Gastrocnemius medialis (tissue), 4 donors: ENCODE results near the gene STAT1. TPM values are rescaled to one million over a fixed set of nuclear protein-coding genes. Genes with fewer than 3 reads are reported as not detected.

Source experiments
- ATAC-seq, 2 donors: fragments of 150-250 bp; one replicate each; pipeline ENCODE4 v1.9.1; 2016
- DNase-seq, 2 donors: peaks; one replicate each; pipeline ENCODE4 v3.0.0-alpha.2; 2019
- H3K27ac ChIP-seq, 4 donors: fragments of 200-600 bp; sonication (generic); 1 replicate in 1 of 4; 2 replicates in 3 of 4; pipeline ENCODE4 v1.5.1; 2016 to 2018; ENCODE audit warnings: mild to moderate bottlenecking in 2 of 4, moderate library complexity in 1 of 4
- H3K27me3 ChIP-seq, 3 donors: fragments of 200-600 bp; sonication (generic) in 2 of 3; 1 replicate in 1 of 3; 2 replicates in 2 of 3; pipeline versions ENCODE4 v1.5.1 to v1.6.0; 2016 to 2019; ENCODE audit warnings: mild to moderate bottlenecking in 1 of 3, moderate library complexity in 1 of 3
- H3K36me3 ChIP-seq, 2 donors: fragments of 200-600 bp; sonication (generic) in 1 of 2; one replicate each; pipeline ENCODE4 v1.5.1; 2017 to 2018
- H3K4me1 ChIP-seq, 2 donors: fragments of 200-600 bp; sonication (generic) in 1 of 2; one replicate each; pipeline ENCODE4 v1.5.1; 2016 to 2017; ENCODE audit warnings: mild to moderate bottlenecking in 2 of 2
- H3K4me3 ChIP-seq, 4 donors: fragments of 200-600 bp; sonication (generic) in 3 of 4; 1 replicate in 1 of 4; 2 replicates in 3 of 4; pipeline ENCODE4 v1.5.1; 2016 to 2019; ENCODE audit warnings: mild to moderate bottlenecking in 2 of 4
- H3K9me3 ChIP-seq, 3 donors: fragments of 200-600 bp; sonication (generic) in 2 of 3; 1 replicate in 1 of 3; 2 replicates in 2 of 3; pipeline ENCODE4 v1.5.1; 2016 to 2019
- CTCF ChIP-seq, 5 experiments: fragments of 450-650 bp in 3 of 5; fragments of 200-600 bp in 2 of 5; sonication (generic) in 2 of 5; IDR thresholded peaks in 4 of 5; conservative IDR thresholded peaks in 1 of 5; 1 replicate in 4 of 5; 2 replicates in 1 of 5; pipeline ENCODE4 v1.5.1; 2016 to 2019; ENCODE audit warnings: antibody characterized with exemption in 5 of 5, mild to moderate bottlenecking in 3 of 5, moderate library complexity in 3 of 5
- POLR2A ChIP-seq, 2 donors: fragments of 450-650 bp; IDR thresholded peaks; one replicate each; pipeline ENCODE4 v1.6.1; 2017; ENCODE audit warnings: antibody characterized with exemption in 2 of 2, mild to moderate bottlenecking in 2 of 2, moderate library complexity in 2 of 2
- in situ Hi-C, 4 donors: fragments of 200-750 bp; cut with MboI; loops; one replicate each; pipeline versions ENCODE4 v1.15.0 to v1.8.0; 2017; ENCODE audit warnings: low sequenced_read_pairs in 4 of 4
- intact Hi-C: fragments of 100-400 bp; cut with DNase I; formaldehyde crosslinking; loops from one replicate; pipeline ENCODE4 v1.15.1; 2023; ENCODE audit warnings: low total_unique reads
- total RNA-seq, 4 donors: library from RNA; depleted of rRNA; stranded (reverse); fragments of >200 nt; gene quantifications; one replicate each; pipeline versions ENCODE4 v1.1.0 to v1.2.3, GENCODE V29; 2016

STAT1 gene
- total RNA-seq, 4 donors from 2014 or later: 23.0 to 36.9 (median 28.6) TPM

- no peak overlapping the region for H3K4me3 ChIP-seq
- H3K27ac ChIP-seq: peak overlapping the region in 1 of 4 donors; percentile 89
- no peaks in the 10 kb centered on the region for H3K9me3 ChIP-seq
- peaks cover 18 to 25% of the 10 kb centered on the region in 2 donors for H3K4me1 ChIP-seq
- DNase-seq (no peak), ATAC-seq (no peak)
- no peaks in the 10 kb centered on the region for H3K36me3 ChIP-seq
- in situ Hi-C loops: loop anchor here in 3 of 4 donors (10.0 to 25.0 kb wide), 3 partner anchors 128 to 672 kb away; partner anchors contain the start of genes NABP1 (in 2 of the 3) and GLS (in 1 of the 3)
- intact Hi-C loops: loop anchor here (10.0 kb wide), 3 partner anchors 360 to 1350 kb away; partner anchors contain the start of genes ASNSD1 and NEMP2
- TF ChIP-seq CTCF (IDR thresholded peaks at IDR 0.05 in 4 of 5, conservative IDR thresholded peaks at IDR 0.05 in 1 of 5): no peak
- TF ChIP-seq POLR2A (IDR thresholded peaks at IDR 0.05): no peak
- no peaks in the 10 kb centered on the region for H3K27me3 ChIP-seq
Observed at GRCh38 chr2:191015239-191015638, 1.3 kb upstream of the STAT1 start.

GRCh38 chr2:191014653-191015020 is 666 bp upstream of the STAT1 start:
- intact Hi-C loops (loop anchor here (10.0 kb wide), 3 partner anchors 360 to 1350 kb away; partner anchors contain the start of genes ASNSD1 and NEMP2), in situ Hi-C loops (loop anchor here in 3 of 4 donors (10.0 to 25.0 kb wide), 3 partner anchors 127 to 673 kb away; partner anchors contain the start of genes NABP1 (in 2 of the 3) and GLS (in 1 of the 3))
- H3K9me3 ChIP-seq: no peaks in the 10 kb centered on the region
- peaks cover 0 to under 1% of the 10 kb centered on the region in 2 donors for H3K36me3 ChIP-seq
- peaks cover 16 to 25% of the 10 kb centered on the region in 2 donors for H3K4me1 ChIP-seq
- TF ChIP-seq POLR2A (IDR thresholded peaks at IDR 0.05) (no peak), CTCF (IDR thresholded peaks at IDR 0.05 in 4 of 5, conservative IDR thresholded peaks at IDR 0.05 in 1 of 5) (no peak)
- no peak for DNase-seq
- ATAC-seq: no peak
- H3K27ac ChIP-seq: peak overlapping the region; percentile 89 to 98 (median 95)
- H3K4me3 ChIP-seq: peak overlapping the region; percentile 82 to 98 (median 90)
- H3K27me3 ChIP-seq: no peaks in the 10 kb centered on the region

GRCh38 chr2:191013682-191013931 is 364 bp downstream of the STAT1 start:
- Histone ChIP-seq H3K27me3 (no peaks in the 10 kb centered on the region), H3K4me3 (peak overlapping the region; percentile 82 to 98 (median 90)), H3K27ac (peak overlapping the region; percentile 89 to 98 (median 95)), H3K4me1 (peaks cover 13 to 25% of the 10 kb centered on the region in 2 donors), H3K9me3 (no peaks in the 10 kb centered on the region), H3K36me3 (peaks cover 0 to 11% of the 10 kb centered on the region in 2 donors)
- no peak for TF ChIP-seq POLR2A (IDR thresholded peaks at IDR 0.05)
- TF ChIP-seq CTCF (IDR thresholded peaks at IDR 0.05 in 4 of 5, conservative IDR thresholded peaks at IDR 0.05 in 1 of 5): no peak
- intact Hi-C loops (loop anchor here (10.0 kb wide), 3 partner anchors 359 to 1349 kb away; partner anchors contain the start of genes ASNSD1 and NEMP2), in situ Hi-C loops (loop anchor here in 3 of 4 donors (10.0 to 25.0 kb wide), 3 partner anchors 126 to 674 kb away; partner anchors contain the start of genes NABP1 (in 2 of the 3) and GLS (in 1 of the 3))
- no peak for DNase-seq
- no peak for ATAC-seq

- in situ Hi-C loops: loop anchor here in 3 of 4 donors (10.0 to 25.0 kb wide), 3 partner anchors 126 to 674 kb away; partner anchors contain the start of genes NABP1 (in 2 of the 3) and GLS (in 1 of the 3)
Observed at GRCh38 chr2:191012845-191013681, 908 bp downstream of the STAT1 start.

More at GRCh38 chr2:191012845-191013681, 908 bp downstream of the STAT1 start:
- Histone ChIP-seq H3K4me1 (peaks cover 13 to 25% of the 10 kb centered on the region in 2 donors), H3K9me3 (no peaks in the 10 kb centered on the region), H3K27ac (peak overlapping the region; percentile 89 to 98 (median 95)), H3K4me3 (peak overlapping the region; percentile 82 to 98 (median 90)), H3K27me3 (no peaks in the 10 kb centered on the region), H3K36me3 (peaks cover 0 to 16% of the 10 kb centered on the region in 2 donors)
- DNase-seq: no peak
- ATAC-seq: peak; percentile 22 to 42
- intact Hi-C loops: loop anchor here (1.0 to 10.0 kb wide), 4 partner anchors 7 to 1348 kb away; partner anchors contain the start of genes ASNSD1 and NEMP2
- TF ChIP-seq CTCF (IDR thresholded peaks at IDR 0.05 in 4 of 5, conservative IDR thresholded peaks at IDR 0.05 in 1 of 5) (no peak), POLR2A (IDR thresholded peaks at IDR 0.05) (no peak)
